GM21529 (cell line): ENCODE measurements around the gene ARFIP1.
"Not testable (repeated sequence)": the region's sequence is repeated elsewhere in the genome, so short reads cannot be mapped to it uniquely, and the experiment has no call there.

Experiments used
- ATAC-seq: cut with Tn5 transposase; IDR thresholded peaks from one replicate; pipeline ENCODE4 v1.9.1; 2021; ENCODE audit not compliant: unreplicated experiment

ARFIP1 gene

DNA sequence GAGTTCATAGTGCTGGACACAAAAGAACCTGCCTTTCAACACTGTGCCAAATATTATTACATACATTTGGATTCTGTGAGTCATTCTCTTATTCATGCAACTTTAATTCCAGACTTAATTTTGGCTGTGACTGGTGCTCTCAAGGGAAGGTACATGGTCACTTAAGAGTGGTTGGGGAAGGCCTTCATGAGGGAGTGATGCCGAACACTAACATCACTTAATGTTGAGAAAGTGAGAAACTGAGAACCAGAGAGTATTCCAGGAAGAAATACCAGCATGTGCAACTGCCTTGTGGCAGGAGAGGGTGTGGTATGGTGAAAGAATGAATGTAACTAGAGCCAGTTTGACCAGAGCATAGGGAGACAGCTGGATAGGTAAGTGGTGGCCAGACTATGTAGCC lies 114.9 kb downstream of the ARFIP1 start:
- no peak for ATAC-seq

DNA sequence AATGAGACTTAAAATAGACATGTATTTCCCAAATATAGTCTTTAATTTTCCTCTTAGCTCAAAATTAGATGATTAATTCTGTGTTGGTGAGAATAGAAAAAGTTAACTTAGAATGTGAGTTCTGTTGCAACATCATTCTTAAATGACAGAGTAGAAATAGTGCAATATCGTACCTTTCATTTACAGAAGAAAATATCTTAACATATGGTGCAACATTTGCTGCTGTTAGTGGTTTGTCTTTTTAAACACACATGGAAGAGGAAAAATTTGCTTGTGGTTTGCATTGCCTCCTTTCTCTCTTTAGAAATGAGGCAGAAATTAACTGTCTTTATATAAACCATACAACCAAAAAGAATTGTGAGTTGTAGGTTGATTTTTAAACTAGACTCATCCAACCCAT lies 117.1 kb downstream of the ARFIP1 start:
- no peak for ATAC-seq

DNA sequence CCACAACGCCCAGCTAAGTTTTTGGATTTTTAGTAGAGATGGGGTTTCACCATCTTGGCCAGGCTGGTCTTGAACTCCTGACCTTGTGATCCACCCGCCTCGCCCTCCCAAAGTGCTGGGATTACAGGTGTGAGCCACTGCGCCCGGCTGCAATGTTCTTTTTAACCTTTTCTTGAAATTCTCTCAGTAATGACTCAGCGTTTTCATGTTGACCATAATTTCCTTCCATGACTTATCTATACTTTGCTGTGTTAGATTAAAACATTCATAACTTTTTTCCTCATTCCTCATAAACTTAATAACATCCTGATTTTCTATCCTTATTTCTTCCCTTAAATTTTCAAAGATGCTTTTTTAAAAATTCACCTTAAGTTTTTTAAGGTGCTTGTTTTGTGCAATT lies 118.4 kb downstream of the ARFIP1 start:
- ATAC-seq, result not testable (repeated sequence)

DNA sequence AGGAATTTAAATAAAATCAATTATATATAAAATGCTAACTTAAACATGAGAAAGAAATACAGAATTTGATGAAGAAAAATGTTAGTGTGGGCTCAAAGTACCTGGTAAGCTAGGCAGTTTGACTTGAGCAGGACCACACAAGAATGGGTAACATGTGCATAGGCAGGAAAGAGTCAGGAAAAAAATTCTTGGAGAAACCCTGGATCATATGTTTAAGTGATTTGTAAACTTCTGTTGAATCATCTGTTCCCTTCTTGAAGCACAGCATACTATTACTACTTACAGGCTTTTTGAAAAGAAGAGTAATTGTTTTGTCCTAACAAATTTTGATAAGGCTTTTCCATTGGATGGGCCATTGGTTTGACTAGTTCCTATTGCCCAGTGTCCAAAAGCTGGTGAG lies 118.9 kb downstream of the ARFIP1 start:
- no peak for ATAC-seq

DNA sequence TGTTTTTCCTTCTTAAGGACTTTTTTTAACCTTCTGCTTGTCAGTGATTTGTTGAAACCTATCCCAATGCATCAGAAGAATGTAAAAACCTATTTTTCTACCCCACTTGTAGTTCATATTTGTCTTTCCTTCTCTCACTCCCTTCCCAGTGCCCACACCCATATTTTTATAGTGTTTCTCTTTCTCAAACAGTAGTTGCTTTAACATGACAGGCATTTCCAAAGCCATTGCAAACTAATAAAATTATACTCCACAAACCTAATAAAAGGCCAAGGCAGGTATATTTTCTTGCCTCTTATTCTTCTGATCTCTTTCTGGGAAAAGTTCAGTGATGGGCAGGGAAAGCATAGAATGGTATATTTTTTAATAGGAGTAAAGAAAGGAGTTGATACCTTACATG lies 120.6 kb downstream of the ARFIP1 start:
- no peak for ATAC-seq

- no peak for ATAC-seq
Observed at GRCh38 chr4:152901205-152901604, 121.5 kb downstream of the ARFIP1 start.

DNA sequence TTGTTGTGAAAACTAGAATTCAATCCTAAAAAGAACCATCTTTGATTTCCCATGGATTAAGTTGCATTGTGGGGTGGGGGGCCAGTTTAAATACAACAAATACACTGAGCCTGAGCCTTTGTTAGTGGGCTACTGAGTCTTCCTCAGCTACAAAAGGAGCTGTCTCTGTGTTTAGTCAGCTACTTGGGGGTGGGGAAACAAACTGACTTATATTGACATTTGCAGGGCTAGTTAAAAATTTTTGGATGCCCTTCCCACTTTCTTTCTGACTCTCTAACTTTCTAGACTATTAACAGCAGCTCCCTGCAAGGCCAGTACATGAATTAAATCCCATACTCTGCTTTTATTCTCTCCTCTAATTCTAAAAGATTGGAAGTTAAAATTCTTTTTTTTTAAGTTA lies 123.9 kb downstream of the ARFIP1 start:
- ATAC-seq, result no peak

GRCh38 chr4:152909901-152910300 lies 130.1 kb downstream of the ARFIP1 start:
- no peak for ATAC-seq

GRCh38 chr4:152910521-152910920 lies 130.8 kb downstream of the ARFIP1 start:
- no peak for ATAC-seq

- ATAC-seq, result no peak
Observed at GRCh38 chr4:152917543-152918395, 138.0 kb downstream of the ARFIP1 start.

DNA sequence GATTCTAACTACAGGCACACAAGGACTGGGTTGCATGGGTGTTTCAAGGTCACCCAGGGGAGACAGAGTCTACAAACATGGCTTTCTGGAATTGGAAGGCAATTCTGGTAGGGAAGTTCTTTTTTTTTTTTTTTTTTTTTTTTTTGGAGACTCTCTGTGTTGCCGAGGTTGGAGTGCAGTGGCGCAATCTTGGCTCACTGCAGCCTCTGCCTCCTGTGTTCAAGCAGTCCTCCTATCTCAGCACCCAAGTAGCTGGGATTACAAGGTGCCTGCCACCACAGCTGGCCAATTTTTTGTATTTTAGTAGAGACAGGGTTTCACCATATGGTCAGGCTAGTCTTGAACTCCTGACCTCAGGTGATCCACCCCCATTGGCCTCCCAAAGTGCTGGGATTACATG lies 140.1 kb downstream of the ARFIP1 start:
- no peak for ATAC-seq

GRCh38 chr4:152920768-152921167 lies 141.0 kb downstream of the ARFIP1 start:
- ATAC-seq, result no peak

GRCh38 chr4:152921284-152921683 lies 141.5 kb downstream of the ARFIP1 start:
- no peak for ATAC-seq

- no peak for ATAC-seq
Observed at GRCh38 chr4:152925851-152926250, 146.1 kb downstream of the ARFIP1 start.

GRCh38 chr4:152926959-152927358 lies 147.2 kb downstream of the ARFIP1 start:
- ATAC-seq, result no peak

- ATAC-seq, result no peak
Observed at GRCh38 chr4:152927737-152928136, 148.0 kb downstream of the ARFIP1 start.

- no peak for ATAC-seq
Observed at GRCh38 chr4:152928286-152928685, 148.5 kb downstream of the ARFIP1 start.

GRCh38 chr4:152929888-152930287 lies 150.1 kb downstream of the ARFIP1 start:
- ATAC-seq, result no peak

DNA sequence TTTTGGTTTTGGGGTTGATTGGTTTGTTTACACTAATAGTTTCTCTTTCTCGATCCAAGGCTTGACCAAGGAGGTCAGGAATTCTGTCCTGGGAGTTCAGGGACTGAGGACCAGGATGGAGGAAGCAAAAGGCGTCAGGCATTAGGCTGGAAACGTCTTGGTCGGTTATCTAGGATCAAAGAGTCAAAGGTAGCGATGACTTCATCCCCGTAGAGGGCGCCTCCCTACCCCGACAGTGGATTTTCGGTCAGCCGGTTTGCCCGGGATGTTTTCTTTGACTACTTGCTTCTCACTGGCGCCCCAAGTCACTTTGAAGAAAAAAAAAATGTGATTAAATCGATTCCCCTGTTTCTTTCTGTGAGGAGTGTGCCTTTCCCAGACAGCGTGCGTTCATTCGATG lies 155.4 kb downstream of the ARFIP1 start:
- ATAC-seq, result no peak

DNA sequence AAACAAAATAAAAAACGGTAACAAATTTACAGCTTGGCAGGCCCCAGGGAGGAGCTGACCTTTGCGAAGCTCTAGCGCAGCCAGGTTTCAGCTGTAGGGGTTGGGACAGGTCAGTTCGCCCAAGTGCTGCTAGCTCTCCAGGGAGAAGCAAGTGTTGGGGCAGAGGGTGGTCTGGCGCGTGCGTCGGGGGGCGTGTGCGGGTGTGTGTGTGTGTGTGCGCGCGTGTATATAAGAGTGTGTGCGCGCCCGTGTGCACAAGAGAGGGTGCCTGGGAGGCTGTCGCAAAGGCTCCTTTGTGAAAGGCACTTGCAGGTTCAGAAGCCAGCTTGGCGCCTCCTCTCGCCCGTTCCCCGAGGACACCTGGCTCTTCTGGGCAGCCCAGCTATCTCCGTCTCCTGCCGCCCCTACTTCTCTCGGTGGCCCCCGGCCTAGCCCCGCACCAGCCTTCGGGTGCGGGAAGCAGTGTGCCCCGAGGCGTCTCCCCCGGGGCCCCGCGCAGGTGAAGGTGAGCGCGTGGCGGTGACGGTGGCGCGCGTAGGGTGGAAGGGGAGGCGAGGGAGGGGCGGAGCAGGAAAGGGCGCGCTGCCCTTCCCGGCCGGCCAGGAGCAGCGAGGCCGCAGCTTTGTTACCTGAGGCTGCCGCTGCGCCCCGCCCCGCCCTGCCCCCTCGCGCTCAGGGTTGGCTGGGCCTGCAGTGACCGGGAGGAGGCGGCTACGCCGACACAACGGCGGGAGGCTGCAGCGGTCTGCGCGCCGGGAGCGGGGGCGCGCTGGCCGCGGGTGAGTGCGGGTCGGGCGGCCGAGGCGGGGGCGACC lies 156.1 kb downstream of the ARFIP1 start, which contains the start of gene FHDC1:
FHDC1 (plus strand) TSS at position 693 of the 815 bp plus-strand sequence. CDS start 6,735 bp downstream, outside the sequence.
- no peak for ATAC-seq

DNA sequence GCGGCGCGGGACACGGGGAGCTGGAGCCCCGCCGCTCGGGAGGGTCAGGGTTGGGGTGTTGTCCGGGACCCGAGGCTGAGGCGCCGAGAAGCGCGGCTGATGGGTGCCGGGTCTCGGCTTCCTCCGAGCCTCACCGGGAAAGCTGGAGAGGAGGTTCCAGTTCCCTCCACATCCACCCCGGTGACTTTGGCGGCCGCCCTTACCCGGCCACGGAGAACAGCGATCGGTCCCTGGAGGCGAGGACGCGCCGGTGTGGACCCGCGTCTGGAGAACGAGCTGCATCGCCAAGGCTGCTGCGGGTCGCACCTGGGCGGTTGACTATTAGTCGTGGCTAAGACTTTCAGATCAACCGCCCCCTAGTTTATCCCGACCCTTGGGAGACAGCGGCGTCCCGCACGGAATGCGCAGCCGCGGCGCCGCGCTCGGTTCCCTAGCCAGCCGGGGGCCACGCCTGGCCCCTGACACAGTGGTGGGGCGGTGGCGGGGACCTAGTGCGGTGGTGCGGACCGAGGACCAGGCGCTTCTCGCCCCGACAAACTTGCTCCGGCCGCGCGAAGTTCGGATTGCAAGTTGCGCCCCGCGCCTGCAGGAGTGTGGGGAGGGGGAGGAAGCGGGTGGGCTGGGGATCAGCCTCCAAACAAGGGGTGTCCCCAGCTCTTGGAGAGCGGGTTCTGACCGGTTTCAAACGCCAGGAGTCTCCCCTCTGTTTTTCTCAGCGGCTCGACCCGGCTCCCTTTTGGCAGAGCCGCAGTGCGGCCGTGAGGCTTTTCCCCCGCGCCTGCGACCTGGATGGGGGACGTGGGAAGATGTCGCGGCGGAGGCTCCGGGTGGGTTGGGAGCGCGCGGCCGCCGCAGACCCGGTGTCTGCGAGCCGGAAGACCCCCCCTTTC lies 156.9 kb downstream of the ARFIP1 start:
- no peak for ATAC-seq
